Neural crest cell (in vitro differentiated cells): Measurements from ENCODE around the gene PELI3. TPM values are rescaled to one million over a fixed set of nuclear protein-coding genes. Genes with fewer than 3 reads are reported as not detected.
"Not testable (repeated sequence)": the region's sequence is repeated elsewhere in the genome, so short reads cannot be mapped to it uniquely, and the experiment has no call there.

Experiments used
- DNase-seq: peaks from one replicate; pipeline ENCODE4 v3.0.0; 2021; ENCODE audit warnings: low read depth, mixed read lengths, low spot score
- H3K27ac Mint-ChIP-seq: one replicate; pipeline ENCODE4 v1.8.0; 2021; ENCODE audit warnings: mild to moderate bottlenecking, mixed read lengths; ENCODE audit not compliant: unreplicated experiment
- H3K27me3 Mint-ChIP-seq: 2 replicates; pipeline ENCODE4 v1.8.0; 2021; ENCODE audit warnings: low read depth, mild to moderate bottlenecking, mixed read lengths
- H3K36me3 Mint-ChIP-seq: 2 replicates; pipeline ENCODE4 v1.8.0; 2021; ENCODE audit warnings: low read depth, mild to moderate bottlenecking, mixed read lengths
- H3K4me1 Mint-ChIP-seq: 2 replicates; pipeline ENCODE4 v1.8.0; 2021; ENCODE audit warnings: mixed read lengths
- H3K4me3 Mint-ChIP-seq: one replicate; pipeline ENCODE4 v1.8.0; 2021; ENCODE audit warnings: mild to moderate bottlenecking, mixed read lengths
- H3K9me3 Mint-ChIP-seq: 2 replicates; pipeline ENCODE4 v1.8.0; 2021; ENCODE audit warnings: mixed read lengths
- CTCF ChIP-seq: fragments of 200-600 bp; sonication (generic); conservative IDR thresholded peaks from 2 replicates; pipeline ENCODE4 v1.5.0; 2021; ENCODE audit warnings: antibody characterized with exemption, mild to moderate bottlenecking
- total RNA-seq: library from RNA; stranded (reverse); gene quantifications from 2 replicates; pipeline ENCODE4 v1.2.1, GENCODE V29; 2021

PELI3 gene
- total RNA-seq, 1 donor from 2014 or later, result 13.3 TPM

GRCh38 chr11:66432597-66432996 lies 34.1 kb upstream of the PELI3 start:
- H3K9me3 Mint-ChIP-seq, result no peaks in the 10 kb centered on the region
- DNase-seq, result no peak
- H3K36me3 Mint-ChIP-seq, result no peaks in the 10 kb centered on the region
- H3K4me3 Mint-ChIP-seq, result no peak overlapping the region
- H3K4me1 Mint-ChIP-seq, result peaks cover 4% of the 10 kb centered on the region
- TF ChIP-seq CTCF, result no peak
- peak overlapping the region; percentile 27 for H3K27ac Mint-ChIP-seq
- no peaks in the 10 kb centered on the region for H3K27me3 Mint-ChIP-seq

GRCh38 chr11:66437979-66438503 lies 28.7 kb upstream of the PELI3 start:
- peak overlapping the region; percentile 100 for H3K27ac Mint-ChIP-seq
- H3K4me3 Mint-ChIP-seq, result peak overlapping the region; percentile 98
- H3K27me3 Mint-ChIP-seq, result peaks cover 14% of the 10 kb centered on the region
- no peak for TF ChIP-seq CTCF
- peaks cover 18% of the 10 kb centered on the region for H3K4me1 Mint-ChIP-seq
- peaks cover 3% of the 10 kb centered on the region for H3K9me3 Mint-ChIP-seq
- no peaks in the 10 kb centered on the region for H3K36me3 Mint-ChIP-seq
- no peak for DNase-seq

- Mint-ChIP-seq H3K36me3 (no peaks in the 10 kb centered on the region), H3K4me3 (peak within 1 kb of the TSS; percentile 98), H3K27ac (peak within 1 kb of the TSS; percentile 100), H3K4me1 (peaks cover 18% of the 10 kb centered on the region), H3K9me3 (peaks cover 3% of the 10 kb centered on the region), H3K27me3 (peaks cover 21% of the 10 kb centered on the region)
- peak; percentile 65 for TF ChIP-seq CTCF
- DNase-seq, result peak; percentile 87
Observed at GRCh38 chr11:66438504-66439466, 27.9 kb upstream of the PELI3 start, which contains the start of gene MRPL11. TSS of gene MRPL11 (minus strand) at chr11:66438848. CDS start at chr11:66438754, 94 bp downstream.

- H3K4me3 Mint-ChIP-seq, result peak overlapping the region; percentile 60
- H3K27ac Mint-ChIP-seq, DNase-seq, H3K9me3 Mint-ChIP-seq, H3K36me3 Mint-ChIP-seq: not testable (repeated sequence)
- peaks cover 27% of the 10 kb centered on the region for H3K27me3 Mint-ChIP-seq
- H3K4me1 Mint-ChIP-seq, result peaks cover 18% of the 10 kb centered on the region
Observed at GRCh38 chr11:66440101-66440939, 26.4 kb upstream of the PELI3 start.

- not testable (repeated sequence) for H3K9me3 Mint-ChIP-seq, H3K4me3 Mint-ChIP-seq, H3K27ac Mint-ChIP-seq, H3K36me3 Mint-ChIP-seq, DNase-seq
- H3K27me3 Mint-ChIP-seq, result peaks cover 32% of the 10 kb centered on the region
- peaks cover 18% of the 10 kb centered on the region for H3K4me1 Mint-ChIP-seq
Observed at GRCh38 chr11:66440940-66441282, 25.8 kb upstream of the PELI3 start.

- no peak overlapping the region for H3K4me3 Mint-ChIP-seq
- no peak overlapping the region for H3K27ac Mint-ChIP-seq
- no peak for DNase-seq
- TF ChIP-seq CTCF, result no peak
- H3K9me3 Mint-ChIP-seq, result peaks cover 3% of the 10 kb centered on the region
- peaks cover 46% of the 10 kb centered on the region for H3K27me3 Mint-ChIP-seq
- peaks cover 6% of the 10 kb centered on the region for H3K4me1 Mint-ChIP-seq
- H3K36me3 Mint-ChIP-seq, result no peaks in the 10 kb centered on the region
Observed at GRCh38 chr11:66443602-66444001, 23.1 kb upstream of the PELI3 start.
